GM20000 (cell line): ENCODE measurements around the gene NKX6-2.
"Not testable (repeated sequence)": the region's sequence is repeated elsewhere in the genome, so short reads cannot be mapped to it uniquely, and the experiment has no call there.

Experiments used
- DNase-seq: peaks from one replicate; pipeline ENCODE4 v3.0.0; 2012; ENCODE audit warnings: low spot score
- TF ChIP-seq, protein P1 (sequence below): IDR thresholded peaks from 2 replicates; pipeline ENCODE4 v1.5.1; 2012; ENCODE audit warnings: mild to moderate bottlenecking, control low read depth; ENCODE audit errors: extremely low read depth, missing control alignments

The NKX6-2 gene

DNA sequence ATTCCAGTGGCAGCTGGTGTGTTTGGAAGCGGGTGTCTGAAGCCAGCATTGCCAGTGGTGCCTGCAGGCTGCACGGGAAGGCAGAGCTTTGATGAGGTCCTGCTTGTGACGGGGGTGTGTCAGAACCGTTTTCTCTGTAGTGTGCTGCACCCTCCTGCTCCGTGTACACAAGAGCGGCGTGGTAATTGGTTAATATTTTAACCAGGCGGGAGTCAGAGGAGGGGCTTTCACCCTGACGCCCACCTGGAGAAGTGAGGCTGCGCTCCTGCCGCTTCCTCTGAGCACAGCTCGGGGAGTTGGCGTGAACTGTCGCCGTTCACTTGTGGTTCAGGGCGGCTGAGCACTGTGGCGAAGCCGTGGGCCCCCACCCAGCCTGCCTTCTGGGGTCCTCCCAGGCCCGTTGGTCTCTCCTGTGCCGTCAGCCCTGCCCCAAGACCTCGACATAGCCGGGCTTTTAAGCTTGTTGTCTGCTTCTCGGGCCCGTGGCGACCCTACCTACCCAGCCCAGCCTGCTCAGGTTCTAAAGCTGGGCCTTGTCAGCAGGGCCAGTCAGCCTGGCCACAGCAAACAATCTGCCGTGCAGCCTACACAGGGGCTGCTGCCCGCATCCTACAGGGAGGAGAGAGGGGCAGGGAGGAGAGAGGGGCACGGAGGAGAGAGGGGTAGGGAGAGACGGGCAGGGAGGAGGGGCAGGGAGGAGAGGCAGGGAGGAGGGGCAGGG, 11.6 kb downstream of the NKX6-2 start:
- no peak for DNase-seq
- TF ChIP-seq, protein P1, sequence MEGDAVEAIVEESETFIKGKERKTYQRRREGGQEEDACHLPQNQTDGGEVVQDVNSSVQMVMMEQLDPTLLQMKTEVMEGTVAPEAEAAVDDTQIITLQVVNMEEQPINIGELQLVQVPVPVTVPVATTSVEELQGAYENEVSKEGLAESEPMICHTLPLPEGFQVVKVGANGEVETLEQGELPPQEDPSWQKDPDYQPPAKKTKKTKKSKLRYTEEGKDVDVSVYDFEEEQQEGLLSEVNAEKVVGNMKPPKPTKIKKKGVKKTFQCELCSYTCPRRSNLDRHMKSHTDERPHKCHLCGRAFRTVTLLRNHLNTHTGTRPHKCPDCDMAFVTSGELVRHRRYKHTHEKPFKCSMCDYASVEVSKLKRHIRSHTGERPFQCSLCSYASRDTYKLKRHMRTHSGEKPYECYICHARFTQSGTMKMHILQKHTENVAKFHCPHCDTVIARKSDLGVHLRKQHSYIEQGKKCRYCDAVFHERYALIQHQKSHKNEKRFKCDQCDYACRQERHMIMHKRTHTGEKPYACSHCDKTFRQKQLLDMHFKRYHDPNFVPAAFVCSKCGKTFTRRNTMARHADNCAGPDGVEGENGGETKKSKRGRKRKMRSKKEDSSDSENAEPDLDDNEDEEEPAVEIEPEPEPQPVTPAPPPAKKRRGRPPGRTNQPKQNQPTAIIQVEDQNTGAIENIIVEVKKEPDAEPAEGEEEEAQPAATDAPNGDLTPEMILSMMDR: no peak

DNA sequence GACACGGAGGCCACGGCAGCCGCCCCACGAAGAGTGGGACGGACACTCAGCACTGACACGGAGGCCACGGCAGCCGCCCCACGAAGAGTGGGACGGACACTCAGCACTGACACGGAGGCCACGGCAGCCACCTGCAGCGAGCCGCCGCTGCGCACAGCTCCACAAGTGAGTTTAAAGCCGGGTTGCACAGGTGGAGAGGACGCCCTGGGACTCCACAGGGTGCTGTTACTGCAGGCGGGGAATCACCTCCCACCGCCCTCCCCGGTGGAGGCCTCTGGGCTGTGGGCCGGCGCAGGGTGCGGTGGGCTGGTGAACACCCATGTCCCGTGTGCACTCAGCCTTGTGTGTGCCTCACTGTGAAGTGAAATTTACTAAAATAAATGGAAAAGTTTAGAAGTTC, 13.1 kb downstream of the NKX6-2 start:
- DNase-seq: not testable (repeated sequence)

DNA sequence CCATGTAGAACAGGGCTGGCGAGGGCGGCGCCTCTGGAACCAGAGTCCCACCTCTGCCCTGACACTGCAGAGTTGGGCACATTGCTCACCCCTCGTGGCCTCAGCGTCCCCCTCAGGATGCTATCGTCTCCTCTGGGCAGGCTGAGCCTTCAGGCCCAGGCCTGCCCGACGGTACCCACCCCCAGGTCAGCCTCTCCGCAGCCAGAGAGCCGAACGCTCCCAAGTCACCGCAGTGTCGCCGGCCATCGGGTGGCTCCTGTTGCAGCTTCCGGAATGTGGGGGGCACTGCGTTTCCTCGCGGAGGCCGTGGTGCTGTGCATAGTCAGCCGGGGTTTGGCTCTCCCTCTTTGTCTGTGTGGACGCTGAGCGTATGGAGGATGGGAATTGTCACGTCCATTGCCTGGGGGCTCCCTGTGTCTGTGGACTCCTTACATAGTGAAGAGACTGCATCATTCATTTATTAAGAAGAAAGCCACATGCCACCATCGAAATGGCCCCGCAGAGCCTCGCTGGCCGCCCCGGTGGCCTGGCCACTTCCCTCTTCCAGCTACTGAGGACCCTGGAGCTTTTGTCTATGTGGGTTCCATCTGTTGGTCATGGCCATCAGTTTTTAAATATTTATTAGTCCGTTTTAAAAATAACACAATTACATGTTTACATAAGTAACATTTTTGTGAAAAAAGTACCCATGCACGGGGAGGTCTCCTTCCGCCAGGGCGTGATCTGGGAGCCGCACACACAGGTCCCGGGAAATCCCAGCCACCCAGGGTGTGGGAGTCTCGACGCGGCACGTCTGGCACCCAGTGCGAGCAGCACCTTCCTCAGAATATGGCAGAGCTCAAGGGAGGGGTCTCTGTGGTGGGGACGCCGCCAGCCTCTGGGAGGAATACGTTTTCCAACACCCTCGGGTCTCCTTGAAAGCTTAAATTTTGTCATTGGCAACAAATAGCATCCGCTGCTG, 15.6 kb downstream of the NKX6-2 start:
- TF ChIP-seq, protein P1: no peak
- no peak for DNase-seq

DNA sequence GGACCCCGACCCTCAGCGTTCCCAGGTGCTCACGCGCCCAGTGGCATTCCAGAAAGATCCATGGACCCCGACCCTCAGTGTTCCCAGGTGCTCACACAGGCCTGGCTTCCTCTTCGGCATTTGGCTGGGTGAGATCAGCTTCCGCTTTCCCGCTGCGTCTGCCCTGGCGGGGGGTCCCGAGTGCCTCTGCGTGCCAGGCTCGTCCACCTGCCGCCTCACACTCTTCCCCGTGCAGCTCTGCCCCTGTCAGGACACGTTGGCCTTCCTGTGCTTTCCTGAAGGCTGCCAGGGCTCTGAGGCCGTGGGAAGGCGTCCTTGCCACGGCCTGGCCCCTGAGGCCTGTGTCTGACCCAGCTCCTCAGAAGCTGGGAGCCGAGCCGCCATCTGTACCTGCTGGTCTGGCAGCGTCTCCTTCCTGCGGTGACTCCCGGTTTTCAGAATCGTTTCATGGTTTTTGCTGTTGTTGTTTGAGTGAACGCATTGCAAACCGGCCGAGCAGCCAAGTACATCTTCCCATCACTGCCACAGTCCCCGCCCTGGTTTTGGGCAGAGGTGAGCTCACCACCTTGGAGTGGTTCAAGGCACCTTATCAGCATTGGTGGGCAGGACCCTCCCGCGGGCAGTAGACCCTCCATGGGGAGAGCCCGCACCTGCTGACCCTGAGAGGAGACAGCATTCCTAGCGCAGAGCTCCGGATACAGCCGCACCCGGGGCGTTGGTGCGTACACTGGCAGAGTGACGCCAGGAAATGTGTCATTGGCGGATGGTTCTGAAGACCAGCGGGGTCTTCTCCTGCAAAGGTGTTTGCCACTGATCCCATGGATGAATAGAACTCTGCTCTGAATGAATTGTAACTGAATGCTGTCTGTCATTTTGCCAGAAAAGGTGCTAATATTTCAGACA, 17.4 kb downstream of the NKX6-2 start:
- TF ChIP-seq, protein P1: no peak
- DNase-seq: no peak

DNA sequence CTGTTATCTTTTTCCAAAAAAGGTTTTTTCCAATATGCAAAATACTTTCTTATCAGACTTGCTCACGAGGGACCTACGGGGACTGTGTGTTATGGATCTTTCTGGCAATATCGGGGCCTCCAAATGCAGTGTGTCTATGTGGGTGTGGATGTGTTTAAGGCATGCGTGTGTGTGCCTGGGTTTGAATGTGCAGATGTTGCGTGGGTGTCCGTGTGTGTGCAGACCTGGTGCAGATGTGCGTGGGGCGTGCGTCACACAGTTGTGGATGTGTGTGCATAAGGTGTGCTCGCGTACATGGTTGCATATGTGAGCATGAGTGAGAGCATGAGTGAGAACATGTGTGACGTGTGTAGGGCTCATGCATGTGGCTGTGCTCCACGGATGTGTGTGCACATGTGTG, 19.7 kb downstream of the NKX6-2 start:
- DNase-seq: no peak
- TF ChIP-seq, protein P1: no peak

DNA sequence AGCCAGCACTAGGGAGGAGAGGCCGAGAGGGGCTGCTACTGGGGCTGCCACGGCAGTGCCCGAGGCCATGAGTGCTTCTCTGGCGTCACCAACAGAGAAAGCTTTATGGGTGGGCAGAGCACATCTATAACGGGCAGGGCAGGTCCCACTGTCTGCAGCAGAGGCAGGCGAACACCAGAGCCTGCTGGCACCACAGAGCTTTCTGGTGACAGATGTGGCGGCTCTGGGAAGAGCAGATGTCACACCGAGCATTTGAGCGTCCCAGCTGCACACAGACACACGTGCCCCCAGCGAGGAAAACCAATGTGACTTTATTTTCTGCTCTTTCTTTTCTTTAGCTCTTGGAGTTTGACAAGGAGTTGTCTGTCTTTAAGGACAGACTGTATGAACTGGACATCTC, 20.5 kb downstream of the NKX6-2 start:
- DNase-seq: no peak
- TF ChIP-seq, protein P1: no peak

DNA sequence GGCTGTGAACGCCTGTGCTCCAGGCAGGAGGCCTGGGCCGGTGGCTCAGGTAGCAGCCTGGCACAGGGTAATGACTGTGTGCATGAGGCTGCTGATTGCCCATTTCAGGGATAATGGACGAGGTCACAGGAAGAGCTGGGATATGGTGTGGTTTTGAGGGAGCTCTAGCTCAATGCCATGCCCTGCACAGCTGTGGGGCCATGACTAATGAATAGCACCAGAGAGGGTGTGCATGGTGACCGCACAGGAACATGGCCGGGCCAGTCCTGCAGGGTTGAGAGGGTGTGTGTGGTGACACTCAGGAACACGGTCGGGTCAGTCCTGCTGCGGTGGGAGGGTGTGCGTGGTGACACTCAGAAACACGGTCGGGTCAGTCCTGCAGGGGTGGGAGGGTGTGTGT, 21.8 kb downstream of the NKX6-2 start:
- DNase-seq: no peak
- TF ChIP-seq, protein P1: no peak
